ENCODE results near the gene MYL2. TPM values are rescaled to one million over a fixed set of nuclear protein-coding genes. Genes with fewer than 3 reads are reported as not detected.

The MYL2 gene
- total RNA-seq, 1 experiment from 2014 or later = not detected

DNA sequence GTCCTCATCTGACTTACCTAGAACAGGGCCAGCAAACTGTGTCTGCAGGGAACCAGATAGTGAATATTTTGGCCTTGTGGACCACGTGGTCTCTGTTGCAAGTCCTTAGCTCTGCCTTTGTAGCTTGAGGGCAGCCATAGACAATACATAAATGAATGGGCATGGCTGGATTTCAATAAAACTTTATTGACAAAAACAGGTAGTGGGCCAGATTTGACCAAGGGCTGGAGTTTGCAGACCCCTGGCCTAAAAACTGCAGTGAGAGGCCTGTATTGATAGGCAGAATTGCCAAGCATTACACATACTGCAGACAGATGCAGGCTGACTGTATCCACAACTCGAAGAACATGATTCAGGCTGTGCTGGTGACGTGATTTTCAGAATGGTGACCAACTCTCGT is 48.3 kb downstream of the MYL2 start:
- H3K4me3 Mint-ChIP-seq (ENCODE audit: low read depth, unreplicated experiment) = no peak overlapping the region
- peaks cover 70% of the 10 kb centered on the region for H3K27me3 Mint-ChIP-seq (ENCODE audit: unreplicated experiment)
- H3K4me1 Mint-ChIP-seq (ENCODE audit: low read depth, unreplicated experiment) = no peaks in the 10 kb centered on the region
- H3K27ac Mint-ChIP-seq (ENCODE audit: unreplicated experiment) = no peak overlapping the region
- H3K9me3 Mint-ChIP-seq (ENCODE audit: low read depth, unreplicated experiment) = no peaks in the 10 kb centered on the region
- TF ChIP-seq, protein P1, sequence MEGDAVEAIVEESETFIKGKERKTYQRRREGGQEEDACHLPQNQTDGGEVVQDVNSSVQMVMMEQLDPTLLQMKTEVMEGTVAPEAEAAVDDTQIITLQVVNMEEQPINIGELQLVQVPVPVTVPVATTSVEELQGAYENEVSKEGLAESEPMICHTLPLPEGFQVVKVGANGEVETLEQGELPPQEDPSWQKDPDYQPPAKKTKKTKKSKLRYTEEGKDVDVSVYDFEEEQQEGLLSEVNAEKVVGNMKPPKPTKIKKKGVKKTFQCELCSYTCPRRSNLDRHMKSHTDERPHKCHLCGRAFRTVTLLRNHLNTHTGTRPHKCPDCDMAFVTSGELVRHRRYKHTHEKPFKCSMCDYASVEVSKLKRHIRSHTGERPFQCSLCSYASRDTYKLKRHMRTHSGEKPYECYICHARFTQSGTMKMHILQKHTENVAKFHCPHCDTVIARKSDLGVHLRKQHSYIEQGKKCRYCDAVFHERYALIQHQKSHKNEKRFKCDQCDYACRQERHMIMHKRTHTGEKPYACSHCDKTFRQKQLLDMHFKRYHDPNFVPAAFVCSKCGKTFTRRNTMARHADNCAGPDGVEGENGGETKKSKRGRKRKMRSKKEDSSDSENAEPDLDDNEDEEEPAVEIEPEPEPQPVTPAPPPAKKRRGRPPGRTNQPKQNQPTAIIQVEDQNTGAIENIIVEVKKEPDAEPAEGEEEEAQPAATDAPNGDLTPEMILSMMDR (IDR thresholded peaks at IDR 0.05; ENCODE audit: unreplicated experiment) = no peak
- no peaks in the 10 kb centered on the region for H3K36me3 Mint-ChIP-seq (ENCODE audit: insufficient read depth, unreplicated experiment)
- CTCF ChIA-PET = interaction anchor here (0.8 kb wide), 1 partner anchor 1715 kb away, joined by 8 read pairs; no protein-coding TSS in a partner anchor
- no TSS peak for BruUV-seq (replicated peaks)
- intact Hi-C loops (cut with micrococcal nuclease; ENCODE audit: unreplicated experiment) = no loop called here
- no peak for DNase-seq

DNA sequence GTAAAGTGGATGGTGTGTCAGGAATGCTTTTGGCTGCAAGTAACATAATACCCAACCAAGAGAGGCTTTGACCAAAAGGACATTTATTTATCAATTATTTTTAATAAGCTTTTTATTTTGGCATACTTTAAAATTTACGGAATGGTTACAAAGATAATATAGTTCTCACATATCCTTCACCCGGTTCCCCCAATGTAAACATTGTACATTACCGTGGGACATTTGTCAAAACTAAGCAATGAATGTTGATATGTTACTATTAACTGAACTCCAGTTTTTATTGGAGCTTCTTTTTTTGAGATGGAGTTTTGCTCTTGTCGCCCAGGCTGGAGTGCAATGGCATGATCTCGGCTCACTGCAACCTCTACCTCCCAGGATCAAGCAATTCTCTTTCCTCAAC is 50.6 kb downstream of the MYL2 start:
- no peak for DNase-seq
- CTCF ChIA-PET = no interaction called here
- Mint-ChIP-seq H3K4me1 (ENCODE audit: low read depth, unreplicated experiment) (no peaks in the 10 kb centered on the region), H3K4me3 (ENCODE audit: low read depth, unreplicated experiment) (no peak overlapping the region), H3K36me3 (ENCODE audit: insufficient read depth, unreplicated experiment) (no peaks in the 10 kb centered on the region), H3K27ac (ENCODE audit: unreplicated experiment) (no peak overlapping the region), H3K9me3 (ENCODE audit: low read depth, unreplicated experiment) (no peaks in the 10 kb centered on the region), H3K27me3 (ENCODE audit: unreplicated experiment) (peaks cover 74% of the 10 kb centered on the region)
- TF ChIP-seq, protein P1 (IDR thresholded peaks at IDR 0.05; ENCODE audit: unreplicated experiment) = no peak
- intact Hi-C loops (cut with micrococcal nuclease; ENCODE audit: unreplicated experiment) = no loop called here
- BruUV-seq (replicated peaks) = no TSS peak

DNA sequence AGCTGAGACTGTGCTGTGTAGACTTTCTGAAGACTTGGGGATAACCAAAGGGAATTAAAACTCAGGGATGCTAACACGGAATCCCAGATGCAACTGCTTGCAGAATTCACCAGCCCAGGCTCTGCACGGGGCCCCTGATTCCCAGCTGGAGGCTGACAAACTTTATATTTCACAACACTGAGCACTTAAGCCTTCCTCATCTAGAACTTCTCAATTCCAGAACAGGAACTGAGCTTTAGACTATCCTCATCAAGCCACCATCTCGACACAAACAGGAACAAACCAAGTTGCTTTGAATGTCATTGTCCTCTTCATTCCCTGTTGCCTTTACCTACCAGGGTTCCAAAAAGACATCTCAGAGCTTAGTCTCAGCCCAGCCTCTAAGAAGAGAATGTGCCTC is 51.4 kb downstream of the MYL2 start:
- Mint-ChIP-seq H3K9me3 (ENCODE audit: low read depth, unreplicated experiment) (no peaks in the 10 kb centered on the region), H3K36me3 (ENCODE audit: insufficient read depth, unreplicated experiment) (no peaks in the 10 kb centered on the region), H3K4me1 (ENCODE audit: low read depth, unreplicated experiment) (no peaks in the 10 kb centered on the region), H3K27ac (ENCODE audit: unreplicated experiment) (no peak overlapping the region), H3K4me3 (ENCODE audit: low read depth, unreplicated experiment) (no peak overlapping the region), H3K27me3 (ENCODE audit: unreplicated experiment) (peaks cover 66% of the 10 kb centered on the region)
- CTCF ChIA-PET = interaction anchor here (0.6 kb wide), 1 partner anchor 464 kb away, joined by 5 read pairs; no protein-coding TSS in a partner anchor
- TF ChIP-seq, protein P1 (IDR thresholded peaks at IDR 0.05; ENCODE audit: unreplicated experiment) = no peak
- intact Hi-C loops (cut with micrococcal nuclease; ENCODE audit: unreplicated experiment) = no loop called here
- BruUV-seq (replicated peaks) = no TSS peak
- DNase-seq = no peak

DNA sequence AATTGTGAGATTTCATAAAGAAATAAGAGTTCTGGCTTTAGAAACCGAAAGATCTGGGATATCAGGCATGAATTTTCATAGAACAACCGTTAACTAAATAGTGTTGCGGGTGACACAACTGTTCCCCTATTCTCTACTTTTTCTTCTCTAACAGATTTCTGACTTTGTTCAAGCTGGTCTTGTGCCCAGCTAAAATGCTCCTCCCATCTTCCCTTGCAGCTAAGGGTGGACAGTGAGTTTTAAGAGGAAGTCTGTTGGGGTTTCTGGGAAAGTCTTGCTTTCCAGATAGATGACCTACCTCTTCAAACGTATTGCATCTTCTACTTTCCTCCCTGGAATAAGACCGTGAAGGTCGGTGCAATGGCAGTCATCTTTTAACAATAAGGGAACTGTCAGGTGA is 54.9 kb downstream of the MYL2 start:
- CTCF ChIA-PET = interaction anchor here (1.2 kb wide), 1 partner anchor 22 kb away, joined by 3 read pairs; no protein-coding TSS in a partner anchor

More for the DNA sequence above, 54.9 kb downstream of the MYL2 start:
- H3K4me1 Mint-ChIP-seq (ENCODE audit: low read depth, unreplicated experiment) = no peaks in the 10 kb centered on the region
- no peaks in the 10 kb centered on the region for H3K9me3 Mint-ChIP-seq (ENCODE audit: low read depth, unreplicated experiment)
- H3K27me3 Mint-ChIP-seq (ENCODE audit: unreplicated experiment) = peaks cover 33% of the 10 kb centered on the region
- no peaks in the 10 kb centered on the region for H3K36me3 Mint-ChIP-seq (ENCODE audit: insufficient read depth, unreplicated experiment)
- no peak overlapping the region for H3K27ac Mint-ChIP-seq (ENCODE audit: unreplicated experiment)
- TF ChIP-seq, protein P1 (IDR thresholded peaks at IDR 0.05; ENCODE audit: unreplicated experiment) = no peak
- intact Hi-C loops (cut with micrococcal nuclease; ENCODE audit: unreplicated experiment) = no loop called here
- BruUV-seq (replicated peaks) = no TSS peak
- H3K4me3 Mint-ChIP-seq (ENCODE audit: low read depth, unreplicated experiment) = no peak overlapping the region
- DNase-seq = no peak
